ENCODE measurements around the gene ENTREP3. TPM values are rescaled to one million over a fixed set of nuclear protein-coding genes. Genes with fewer than 3 reads are reported as not detected.
"Not testable (repeated sequence)": the region's sequence is repeated elsewhere in the genome, so short reads cannot be mapped to it uniquely, and the experiment has no call there.

Gene ENTREP3
- total RNA-seq, 1 experiment from 2014 or later: 72.5 TPM

DNA sequence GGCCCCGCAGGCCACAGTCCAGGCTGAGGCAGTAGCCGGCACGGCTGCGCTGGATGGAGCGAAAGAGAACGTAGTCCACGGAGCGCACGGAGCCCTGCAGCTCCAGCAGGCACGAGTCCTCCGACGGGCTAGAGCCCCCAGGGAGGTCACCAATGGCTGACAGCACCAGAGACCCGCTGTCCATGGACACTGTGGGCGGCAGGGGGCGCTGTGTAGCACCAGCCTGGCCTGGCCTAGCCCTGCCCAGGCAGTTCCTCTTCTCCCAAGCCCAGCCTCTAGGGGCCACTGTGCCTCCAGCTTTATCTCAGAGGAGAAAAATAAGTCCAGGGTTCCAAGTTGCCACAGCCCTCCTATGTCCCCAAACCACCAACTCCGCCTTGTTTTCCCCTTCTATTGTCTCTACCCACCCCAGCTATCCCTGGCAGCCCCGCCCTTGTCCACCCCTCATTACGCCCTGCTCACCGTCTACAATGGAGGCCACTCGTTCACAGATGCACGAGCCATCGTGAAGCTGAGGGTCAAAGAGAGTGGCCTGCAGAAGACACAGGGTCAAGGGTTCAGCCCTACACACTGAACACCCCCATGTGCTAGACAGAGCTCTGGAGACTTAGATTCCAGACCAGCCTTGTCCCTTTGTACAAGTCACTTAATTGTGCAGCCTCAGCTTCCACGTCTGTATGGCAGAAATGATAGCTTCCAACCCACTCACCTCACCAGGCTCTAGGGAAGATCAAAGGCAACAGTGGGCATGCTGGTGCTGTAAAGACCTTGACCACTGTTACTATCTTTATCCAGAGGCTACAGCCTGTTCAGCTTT, 4.4 kb downstream of the ENTREP3 start:
- intact Hi-C loops (cut with micrococcal nuclease; ENCODE audit: unreplicated experiment): loop anchor here (1.0 to 10.0 kb wide), 4 partner anchors 26 to 342 kb away; partner anchors contain the start of genes HCN3 and RUSC1
- Histone ChIP-seq H3K36me3 (ENCODE audit: insufficient read depth, low read length, poor library complexity, severe bottlenecking) (peaks cover 25% of the 10 kb centered on the region), H3K27ac (ENCODE audit: low read depth, low read length, poor library complexity, severe bottlenecking) (peak overlapping the region; percentile 80), H3K4me3 (ENCODE audit: low read depth, low read length, poor library complexity, severe bottlenecking) (peak overlapping the region; percentile 42), H3K9me3 (ENCODE audit: low read depth, low read length, poor library complexity, severe bottlenecking) (no peaks in the 10 kb centered on the region), H3K4me1 (ENCODE audit: insufficient read depth, low read length, poor library complexity, severe bottlenecking) (peaks cover 23% of the 10 kb centered on the region), H3K27me3 (replicated peaks; ENCODE audit: insufficient read depth, low read depth, low read length, poor library complexity) (no peaks in the 10 kb centered on the region)
- BruUV-seq (replicated peaks): no TSS peak
- TF ChIP-seq EZH2 (IDR thresholded peaks at IDR 0.05; ENCODE audit: borderline replicate concordance, low read depth, low read length, poor library complexity, severe bottlenecking): no peak
- TF ChIP-seq, protein P1, sequence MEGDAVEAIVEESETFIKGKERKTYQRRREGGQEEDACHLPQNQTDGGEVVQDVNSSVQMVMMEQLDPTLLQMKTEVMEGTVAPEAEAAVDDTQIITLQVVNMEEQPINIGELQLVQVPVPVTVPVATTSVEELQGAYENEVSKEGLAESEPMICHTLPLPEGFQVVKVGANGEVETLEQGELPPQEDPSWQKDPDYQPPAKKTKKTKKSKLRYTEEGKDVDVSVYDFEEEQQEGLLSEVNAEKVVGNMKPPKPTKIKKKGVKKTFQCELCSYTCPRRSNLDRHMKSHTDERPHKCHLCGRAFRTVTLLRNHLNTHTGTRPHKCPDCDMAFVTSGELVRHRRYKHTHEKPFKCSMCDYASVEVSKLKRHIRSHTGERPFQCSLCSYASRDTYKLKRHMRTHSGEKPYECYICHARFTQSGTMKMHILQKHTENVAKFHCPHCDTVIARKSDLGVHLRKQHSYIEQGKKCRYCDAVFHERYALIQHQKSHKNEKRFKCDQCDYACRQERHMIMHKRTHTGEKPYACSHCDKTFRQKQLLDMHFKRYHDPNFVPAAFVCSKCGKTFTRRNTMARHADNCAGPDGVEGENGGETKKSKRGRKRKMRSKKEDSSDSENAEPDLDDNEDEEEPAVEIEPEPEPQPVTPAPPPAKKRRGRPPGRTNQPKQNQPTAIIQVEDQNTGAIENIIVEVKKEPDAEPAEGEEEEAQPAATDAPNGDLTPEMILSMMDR (conservative IDR thresholded peaks at IDR 0.05; ENCODE audit: low read depth, low read length): peak; percentile 100
- CTCF ChIA-PET: interaction anchor here (0.5 to 2.6 kb wide), 15 partner anchors 10 to 398 kb away, joined by 3 to 28 read pairs (median 6); partner anchors contain the start of genes CLK2, FDPS, KRTCAP2 and PMVK
- POLR2A ChIA-PET (ENCODE audit: low non-redundant PET): no interaction called here
- DNase-seq (ENCODE audit: low spot score): peak; percentile 98

DNA sequence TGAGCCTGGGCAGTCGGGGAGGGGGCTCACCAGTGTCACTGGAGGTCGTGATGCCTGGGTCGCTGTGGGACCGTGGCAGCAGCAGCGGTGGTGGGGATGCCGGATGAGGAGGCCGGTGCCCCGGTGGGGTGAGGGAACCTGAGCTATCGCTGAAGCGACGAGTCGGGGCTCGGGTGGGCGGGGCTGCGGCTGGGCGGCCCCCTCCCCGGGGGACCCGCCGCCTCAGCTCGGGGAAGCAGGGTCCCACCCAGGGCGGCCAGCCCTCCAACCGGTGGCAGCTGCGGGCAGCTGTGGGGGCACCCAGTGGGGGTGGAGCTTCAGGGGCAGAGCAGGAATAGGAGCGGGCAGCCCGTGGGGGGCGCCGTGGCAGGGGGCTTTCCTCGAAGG, 5.0 kb downstream of the ENTREP3 start:
- intact Hi-C loops (cut with micrococcal nuclease; ENCODE audit: unreplicated experiment): loop anchor here (1.0 to 10.0 kb wide), 4 partner anchors 27 to 343 kb away; partner anchors contain the start of genes HCN3 and RUSC1
- BruUV-seq (replicated peaks): no TSS peak
- ChIA-PET POLR2A (ENCODE audit: low non-redundant PET) (no interaction called here), CTCF (interaction anchor here (0.5 to 2.6 kb wide), 13 partner anchors 9 to 398 kb away, joined by 3 to 28 read pairs (median 6); partner anchors contain the start of genes CLK2, FDPS, KRTCAP2 and RUSC1)
- peaks cover 25% of the 10 kb centered on the region for H3K36me3 ChIP-seq (ENCODE audit: insufficient read depth, low read length, poor library complexity, severe bottlenecking)
- no peaks in the 10 kb centered on the region for H3K9me3 ChIP-seq (ENCODE audit: low read depth, low read length, poor library complexity, severe bottlenecking)
- H3K27ac ChIP-seq (ENCODE audit: low read depth, low read length, poor library complexity, severe bottlenecking): peak overlapping the region; percentile 80
- H3K4me1 ChIP-seq (ENCODE audit: insufficient read depth, low read length, poor library complexity, severe bottlenecking): peaks cover 22% of the 10 kb centered on the region
- DNase-seq (ENCODE audit: low spot score): no peak
- H3K27me3 ChIP-seq (replicated peaks; ENCODE audit: insufficient read depth, low read depth, low read length, poor library complexity): no peaks in the 10 kb centered on the region
- TF ChIP-seq, protein P1 (conservative IDR thresholded peaks at IDR 0.05; ENCODE audit: low read depth, low read length): no peak
- no peak for TF ChIP-seq EZH2 (IDR thresholded peaks at IDR 0.05; ENCODE audit: borderline replicate concordance, low read depth, low read length, poor library complexity, severe bottlenecking)
- peak overlapping the region; percentile 42 for H3K4me3 ChIP-seq (ENCODE audit: low read depth, low read length, poor library complexity, severe bottlenecking)

DNA sequence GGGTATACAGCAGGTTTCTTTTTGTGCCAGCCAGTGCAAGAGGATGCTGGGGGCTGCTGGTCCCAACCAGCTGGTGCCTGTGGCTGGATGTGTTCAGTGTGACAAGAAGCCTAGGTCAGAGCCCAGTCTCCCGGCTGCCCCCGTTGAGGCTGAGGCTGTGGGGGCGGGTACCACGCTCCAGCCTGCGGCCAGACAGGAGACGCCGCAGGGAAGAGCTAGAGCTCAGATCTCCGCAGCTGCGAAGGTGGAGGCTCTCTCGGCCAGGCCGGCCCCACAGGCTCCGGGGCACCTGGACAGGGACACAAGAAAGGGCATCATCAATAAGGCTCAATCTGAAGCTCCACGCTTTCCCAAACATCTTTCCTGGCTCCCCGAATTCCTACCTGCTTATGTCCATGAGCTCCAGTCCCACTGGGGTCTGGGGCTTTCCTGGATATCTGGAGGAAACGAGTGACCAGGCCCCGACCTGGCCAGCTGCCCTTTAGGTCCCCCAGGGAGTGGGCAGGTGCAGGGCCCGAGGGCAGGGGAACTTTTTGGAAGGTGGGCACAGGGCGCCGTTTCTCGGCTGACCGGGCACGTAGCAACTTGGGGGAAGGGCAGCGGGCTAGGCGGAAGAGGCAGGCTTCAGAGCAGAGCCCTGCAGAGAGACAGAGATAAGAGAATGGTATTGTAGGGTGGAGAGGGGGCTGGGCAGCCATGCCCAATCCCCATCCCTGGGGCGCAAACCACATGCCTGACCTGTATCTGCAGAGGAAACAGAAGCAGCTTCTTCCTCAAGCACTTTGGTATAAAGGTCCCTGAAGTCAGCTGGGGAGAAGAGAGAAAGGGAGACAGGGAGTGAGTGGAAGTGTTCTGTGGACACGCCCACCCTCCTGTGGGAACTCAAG, 7.4 kb downstream of the ENTREP3 start:
- Histone ChIP-seq H3K27ac (ENCODE audit: low read depth, low read length, poor library complexity, severe bottlenecking) (no peak overlapping the region), H3K27me3 (replicated peaks; ENCODE audit: insufficient read depth, low read depth, low read length, poor library complexity) (no peaks in the 10 kb centered on the region), H3K4me1 (ENCODE audit: insufficient read depth, low read length, poor library complexity, severe bottlenecking) (peaks cover 29% of the 10 kb centered on the region), H3K4me3 (ENCODE audit: low read depth, low read length, poor library complexity, severe bottlenecking) (no peak overlapping the region), H3K9me3 (ENCODE audit: low read depth, low read length, poor library complexity, severe bottlenecking) (no peaks in the 10 kb centered on the region), H3K36me3 (ENCODE audit: insufficient read depth, low read length, poor library complexity, severe bottlenecking) (peaks cover 25% of the 10 kb centered on the region)
- intact Hi-C loops (cut with micrococcal nuclease; ENCODE audit: unreplicated experiment): no loop called here
- TF ChIP-seq, protein P1 (conservative IDR thresholded peaks at IDR 0.05; ENCODE audit: low read depth, low read length): no peak
- no peak for TF ChIP-seq EZH2 (IDR thresholded peaks at IDR 0.05; ENCODE audit: borderline replicate concordance, low read depth, low read length, poor library complexity, severe bottlenecking)
- BruUV-seq (replicated peaks): no TSS peak
- no peak for DNase-seq (ENCODE audit: low spot score)
- ChIA-PET POLR2A (ENCODE audit: low non-redundant PET) (no interaction called here), CTCF (interaction anchor here (0.5 kb wide), 1 partner anchor 44 kb away, joined by 6 read pairs; no protein-coding TSS in a partner anchor)

DNA sequence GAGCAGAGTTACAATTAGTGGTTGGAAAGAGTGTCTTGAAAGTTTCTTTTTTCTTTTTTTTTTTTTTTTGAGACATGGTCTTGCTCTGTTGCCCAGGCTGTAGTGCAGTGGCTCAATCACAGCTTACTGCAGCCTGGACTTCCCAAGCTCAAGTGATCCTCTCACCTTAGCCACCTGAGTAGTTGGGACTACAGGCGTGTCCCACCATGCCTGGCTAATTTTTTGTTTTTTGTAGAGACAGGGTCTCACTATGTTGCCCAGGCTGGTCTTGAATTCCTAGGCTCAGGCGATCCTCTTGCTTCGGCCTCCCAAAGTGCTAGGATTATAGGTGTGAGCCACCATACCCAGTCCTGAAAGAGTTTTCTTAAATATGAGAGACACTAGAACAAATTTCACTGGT, 8.5 kb downstream of the ENTREP3 start:
- DNase-seq (ENCODE audit: low spot score); H3K4me3 ChIP-seq (ENCODE audit: low read depth, low read length, poor library complexity, severe bottlenecking); BruUV-seq (replicated peaks); POLR2A ChIA-PET (ENCODE audit: low non-redundant PET); H3K9me3 ChIP-seq (ENCODE audit: low read depth, low read length, poor library complexity, severe bottlenecking); CTCF ChIA-PET; H3K27ac ChIP-seq (ENCODE audit: low read depth, low read length, poor library complexity, severe bottlenecking); intact Hi-C loops (cut with micrococcal nuclease; ENCODE audit: unreplicated experiment); H3K27me3 ChIP-seq (replicated peaks; ENCODE audit: insufficient read depth, low read depth, low read length, poor library complexity): not testable (repeated sequence)
- Histone ChIP-seq H3K36me3 (ENCODE audit: insufficient read depth, low read length, poor library complexity, severe bottlenecking) (peaks cover 25% of the 10 kb centered on the region), H3K4me1 (ENCODE audit: insufficient read depth, low read length, poor library complexity, severe bottlenecking) (peaks cover 36% of the 10 kb centered on the region)

Measured in A673 (cell line).